GM15510 (cell line): ENCODE measurements around the gene MMAB.

ENCODE experiments used
- POLR2A ChIP-seq: IDR thresholded peaks from 3 replicates; pipeline ENCODE4 v1.6.1; 2011; ENCODE audit warnings: borderline replicate concordance; ENCODE audit not compliant: insufficient read length; ENCODE audit errors: extremely low read depth

The MMAB gene

GRCh38 chr12:109580684-109581333, 7.5 kb upstream of the MMAB start:
- no peak for TF ChIP-seq POLR2A

DNA sequence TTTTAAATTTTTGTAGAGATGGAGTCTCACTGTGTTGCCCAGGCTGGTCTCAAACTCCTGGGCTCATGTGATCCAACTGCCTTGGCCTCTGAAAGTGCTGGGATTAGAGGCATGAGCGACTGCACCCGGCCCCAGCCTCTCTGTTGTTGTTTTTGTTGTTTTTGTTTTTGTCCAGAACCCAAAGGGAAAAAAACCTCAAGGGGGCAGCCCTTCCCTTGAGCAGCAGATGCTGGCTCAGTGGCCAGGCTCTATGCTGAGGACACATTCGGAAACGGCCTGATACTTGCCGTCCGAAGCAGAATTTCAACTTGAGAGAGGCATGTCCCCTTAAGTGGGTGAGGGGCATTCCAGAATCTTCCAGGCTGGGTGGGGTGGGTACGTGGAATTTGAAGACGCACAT, 7.0 kb upstream of the MMAB start:
- no peak for TF ChIP-seq POLR2A

DNA sequence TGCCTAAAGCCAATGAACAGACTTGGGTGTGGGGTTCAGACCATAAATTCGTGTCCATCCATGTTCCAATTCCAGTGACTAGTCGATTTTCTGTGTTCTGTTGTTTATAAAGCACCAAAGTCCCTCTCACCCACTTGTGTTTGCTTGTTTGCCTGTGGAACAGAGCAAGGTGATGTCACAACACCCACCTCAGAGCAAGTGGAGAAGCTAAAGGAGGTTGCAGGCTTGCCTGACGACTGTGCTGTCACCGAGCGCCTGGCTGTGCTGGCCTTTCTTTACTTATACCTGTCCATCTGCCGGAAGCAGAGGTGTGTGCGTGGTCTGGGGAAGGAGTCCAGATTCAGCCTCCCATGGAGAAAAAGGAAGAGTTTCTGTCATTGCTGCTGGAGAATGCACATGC, 6.3 kb upstream of the MMAB start:
- no peak for TF ChIP-seq POLR2A

GRCh38 chr12:109578330-109578927, 5.1 kb upstream of the MMAB start:
- TF ChIP-seq POLR2A, result no peak

DNA sequence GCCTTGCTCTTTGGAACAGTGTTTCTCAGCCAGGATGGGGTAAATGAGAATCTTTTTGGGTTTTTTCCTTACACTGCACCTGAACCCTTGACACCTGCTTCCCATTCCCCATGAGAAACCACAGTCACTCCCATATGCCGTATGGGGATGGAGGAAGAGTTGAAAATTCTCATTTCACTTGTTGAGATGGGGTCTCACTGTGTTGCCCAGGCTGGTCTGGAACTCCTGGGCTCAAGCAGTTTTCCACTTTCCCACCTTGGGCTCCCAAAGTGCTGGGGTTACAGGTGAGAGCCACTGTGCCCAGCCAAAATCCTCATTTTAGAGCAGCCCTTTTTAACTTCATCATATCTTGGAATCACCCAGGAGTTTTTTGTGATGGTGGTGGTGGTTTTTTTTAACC, 4.0 kb upstream of the MMAB start:
- no peak for TF ChIP-seq POLR2A

DNA sequence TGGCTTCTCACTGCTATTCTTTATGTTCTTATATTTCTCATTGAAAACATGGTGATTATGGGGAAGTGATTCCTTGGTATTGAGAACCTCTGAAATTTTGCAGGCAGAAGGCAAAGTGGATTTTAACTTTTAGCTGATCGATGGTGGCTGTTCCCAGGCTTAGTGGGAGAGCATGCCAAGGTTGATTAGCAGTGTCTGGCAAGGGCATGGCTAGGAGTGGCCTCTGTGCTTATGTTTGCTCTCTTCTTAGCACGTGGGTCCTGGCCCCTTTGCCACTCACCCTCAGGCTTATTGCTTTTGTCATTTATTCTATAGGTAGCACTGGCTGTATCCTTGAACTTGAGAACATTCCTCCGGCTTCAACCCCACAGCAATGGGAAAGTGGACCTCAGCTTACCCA, 2.4 kb upstream of the MMAB start:
- no peak for TF ChIP-seq POLR2A

GRCh38 chr12:109573914-109574244, 575 bp upstream of the MMAB start:
- TF ChIP-seq POLR2A, result no peak

- TF ChIP-seq POLR2A, result no peak
These were observed 828 bp downstream of the MMAB start for GRCh38 chr12:109572506-109572845.

DNA sequence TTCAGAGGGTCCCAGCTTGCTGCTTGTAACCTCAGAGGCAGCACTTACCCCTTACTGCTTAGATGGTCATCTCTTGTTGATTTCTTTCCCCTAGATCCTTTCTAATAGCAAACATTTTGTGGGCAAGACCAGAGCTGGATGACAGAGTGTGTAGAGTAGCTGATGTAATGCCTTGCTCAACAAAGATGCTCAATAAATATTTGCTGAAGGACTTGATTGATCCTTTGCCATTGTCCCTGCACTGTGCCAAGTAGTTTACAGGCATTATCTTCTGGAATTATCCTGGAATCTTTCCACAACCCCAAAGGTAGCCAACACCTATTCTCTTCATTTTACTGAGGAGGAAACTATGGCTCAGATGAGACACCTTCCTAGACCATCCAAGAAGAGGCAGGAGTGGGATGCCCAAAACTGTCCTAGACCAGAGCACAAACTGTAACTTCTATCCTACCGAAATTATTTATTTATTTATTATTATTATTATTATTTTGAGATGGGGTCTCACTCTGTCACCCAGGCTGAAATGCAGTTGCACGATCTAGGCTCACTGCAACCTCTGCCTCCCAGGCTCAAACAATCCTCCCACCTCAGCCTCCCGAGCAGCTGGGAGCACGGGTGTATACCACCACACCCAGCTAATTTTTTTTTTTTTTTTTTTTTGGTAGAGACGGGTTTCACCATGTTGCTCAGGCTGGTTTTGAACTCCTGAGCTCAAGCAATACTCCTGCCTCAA, 1.4 kb downstream of the MMAB start:
- no peak for TF ChIP-seq POLR2A

GRCh38 chr12:109568486-109568885, 4.8 kb downstream of the MMAB start:
- no peak for TF ChIP-seq POLR2A

- no peak for TF ChIP-seq POLR2A
These were observed 5.3 kb downstream of the MMAB start for GRCh38 chr12:109567967-109568366.

- no peak for TF ChIP-seq POLR2A
These were observed 6.0 kb downstream of the MMAB start for GRCh38 chr12:109567296-109567695.

DNA sequence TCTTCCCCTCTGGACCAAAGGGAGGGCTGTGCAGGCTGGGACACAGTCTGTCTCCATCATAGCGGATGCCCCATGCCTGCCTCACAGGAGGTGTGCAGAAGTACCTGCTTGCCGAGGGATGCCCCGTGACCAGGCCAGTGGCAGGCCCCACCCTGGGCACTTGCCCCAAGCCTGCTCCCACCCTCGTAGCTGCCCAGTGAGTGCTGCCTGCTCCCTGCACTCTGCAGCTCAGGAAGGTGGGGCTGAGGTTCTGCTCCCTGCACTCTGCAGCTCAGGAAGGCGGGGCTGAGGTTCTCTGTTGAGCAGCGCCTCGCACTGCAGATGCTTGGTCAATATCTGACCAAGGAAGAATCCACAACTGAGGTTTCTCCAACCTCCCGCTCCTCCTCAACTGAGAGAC, 6.9 kb downstream of the MMAB start:
- no peak for TF ChIP-seq POLR2A

- no peak for TF ChIP-seq POLR2A
These were observed 9.7 kb downstream of the MMAB start for GRCh38 chr12:109563291-109564284.

- no peak for TF ChIP-seq POLR2A
These were observed 10.4 kb downstream of the MMAB start for GRCh38 chr12:109562871-109563270.
